Astrocyte of the cerebellum (primary cell): ENCODE data around the gene INTS11.
A peak's percentile ranks its signal among the peaks of the same experiment; 100 is the strongest.

Experiments
- DNase-seq: peaks from one replicate; pipeline ENCODE4 v3.0.0-alpha.2; 2011; ENCODE audit warnings: low read depth
- H3K4me3 ChIP-seq: 2 replicates; pipeline ENCODE4 v1.5.1; 2011; ENCODE audit warnings: mild to moderate bottlenecking, low read depth, low read length, moderate library complexity
- CTCF ChIP-seq: IDR thresholded peaks from 2 replicates; pipeline ENCODE4 v1.5.1; 2012; ENCODE audit warnings: low read length, low read depth, moderate library complexity, mild to moderate bottlenecking; ENCODE audit errors: missing control alignments
- in situ Hi-C: cut with HindIII; loops from 2 replicates; pipeline ENCODE4 v1.10.0; 2017; ENCODE audit warnings: low sequenced_read_pairs

INTS11 gene

GRCh38 chr1:1324524-1325287 is at the start of gene INTS11, which contains the start of gene CPTP:
Gene INTS11 (minus strand): TSS chr1:1324660. CDS start chr1:1324608, 52 bp downstream.
Gene CPTP (plus strand): TSS chr1:1324802. CDS start chr1:1326911, 2,109 bp downstream.
- peak; percentile 68 for DNase-seq
- H3K4me3 ChIP-seq, result peak within 1 kb of the TSS; percentile 85
- in situ Hi-C loops, result no loop called here
- TF ChIP-seq CTCF, result no peak

- no peak for DNase-seq
- peak overlapping the region; percentile 88 for H3K4me3 ChIP-seq
- in situ Hi-C loops, result loop anchor here (5.0 kb wide), 1 partner anchor 118 kb away; no protein-coding TSS in a partner anchor
- no peak for TF ChIP-seq CTCF
Observed at GRCh38 chr1:1373815-1374588, 49.5 kb upstream of the INTS11 start.

GRCh38 chr1:1373051-1373814 is 48.8 kb upstream of the INTS11 start:
- TF ChIP-seq CTCF, result no peak
- DNase-seq, result no peak
- in situ Hi-C loops, result loop anchor here (5.0 kb wide), 1 partner anchor 119 kb away; no protein-coding TSS in a partner anchor
- H3K4me3 ChIP-seq, result peak overlapping the region; percentile 88

GRCh38 chr1:1371746-1372711 is 47.6 kb upstream of the INTS11 start:
- in situ Hi-C loops, result loop anchor here (5.0 kb wide), 1 partner anchor 120 kb away; no protein-coding TSS in a partner anchor
- TF ChIP-seq CTCF, result peak; percentile 90
- DNase-seq, result no peak
- no peak overlapping the region for H3K4me3 ChIP-seq

- no peak for DNase-seq
- in situ Hi-C loops, result loop anchor here (5.0 kb wide), 1 partner anchor 121 kb away; no protein-coding TSS in a partner anchor
- H3K4me3 ChIP-seq, result no peak overlapping the region
- no peak for TF ChIP-seq CTCF
Observed at GRCh38 chr1:1371364-1371745, 46.9 kb upstream of the INTS11 start.
